NCI-H2171 (cell line): ENCODE measurements around the gene NEIL1.
A peak's percentile ranks its signal among the peaks of the same experiment; 100 is the strongest.
"Not testable (repeated sequence)": the region's sequence is repeated elsewhere in the genome, so short reads cannot be mapped to it uniquely, and the experiment has no call there.

Experiments used
- DNase-seq: peaks from one replicate; lab custom pipeline; 2025; lab: John Stamatoyannopoulos, UW

Gene NEIL1

GRCh38 chr15:75333654-75334419, 13.0 kb upstream of the NEIL1 start:
- not testable (repeated sequence) for DNase-seq

- no peak for DNase-seq
Observed at GRCh38 chr15:75335313-75335704, 11.5 kb upstream of the NEIL1 start.

- DNase-seq, result peak; percentile 97
Observed at GRCh38 chr15:75335705-75336355, 11.0 kb upstream of the NEIL1 start, which contains the start of gene COMMD4. COMMD4 (plus strand) TSS chr15:75336063; CDS start chr15:75336090, 27 bp downstream.

GRCh38 chr15:75338661-75339240, 8.1 kb upstream of the NEIL1 start:
- DNase-seq, result no peak

DNA sequence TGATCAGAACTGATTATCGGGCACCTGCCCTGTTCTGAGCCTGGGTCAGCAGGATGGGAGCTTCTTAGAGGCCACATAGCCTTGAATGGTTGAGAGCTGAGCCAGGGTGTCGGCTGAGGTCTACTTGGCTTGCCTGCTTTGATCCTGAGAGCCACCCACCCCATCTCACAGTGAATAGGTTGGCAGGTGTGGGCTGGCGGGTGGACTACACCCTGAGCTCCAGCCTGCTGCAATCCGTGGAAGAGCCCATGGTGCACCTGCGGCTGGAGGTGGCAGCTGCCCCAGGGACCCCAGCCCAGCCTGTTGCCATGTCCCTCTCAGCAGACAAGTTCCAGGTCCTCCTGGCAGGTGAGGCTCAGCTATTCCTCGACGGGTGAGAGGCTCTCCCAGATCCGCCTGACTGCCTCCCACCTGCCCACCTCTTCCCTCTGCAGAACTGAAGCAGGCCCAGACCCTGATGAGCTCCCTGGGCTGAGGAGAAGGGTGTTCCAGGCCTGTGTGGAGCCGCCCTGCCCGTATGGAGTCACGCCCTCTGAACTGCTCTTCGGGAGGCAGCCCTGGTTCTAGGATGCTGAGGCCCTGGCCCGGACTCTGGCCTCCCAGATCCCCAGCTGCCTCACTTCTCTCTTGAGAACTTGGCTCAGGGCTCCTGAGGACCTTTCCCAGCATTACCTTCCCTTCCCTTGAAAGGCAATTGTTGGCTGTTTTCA, 7.2 kb upstream of the NEIL1 start:
- DNase-seq, result no peak

DNA sequence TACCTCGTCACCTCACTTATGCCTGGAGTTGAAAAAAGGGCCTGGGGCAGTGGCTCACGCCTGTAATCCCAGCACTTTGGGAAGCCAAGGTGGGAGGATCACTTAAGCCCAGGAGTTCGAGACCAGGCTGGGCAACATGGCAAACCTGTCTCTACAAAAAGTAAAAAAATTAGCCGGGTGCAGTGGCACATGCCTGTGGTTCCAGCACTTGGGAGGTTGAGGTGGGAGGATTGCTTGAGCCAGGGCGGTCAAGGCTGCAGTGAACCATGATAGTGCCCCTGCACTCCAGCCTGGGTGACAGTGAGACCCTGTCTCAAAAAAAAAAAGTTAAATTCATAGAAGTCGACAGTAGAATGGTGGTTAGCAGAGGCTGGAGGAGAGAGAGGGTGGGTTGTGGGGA, 4.6 kb upstream of the NEIL1 start:
- no peak for DNase-seq

GRCh38 chr15:75343953-75344352, 2.9 kb upstream of the NEIL1 start:
- DNase-seq, result not testable (repeated sequence)

- peak; percentile 59 for DNase-seq
Observed at GRCh38 chr15:75347222-75348033, 589 bp downstream of the NEIL1 start.

DNA sequence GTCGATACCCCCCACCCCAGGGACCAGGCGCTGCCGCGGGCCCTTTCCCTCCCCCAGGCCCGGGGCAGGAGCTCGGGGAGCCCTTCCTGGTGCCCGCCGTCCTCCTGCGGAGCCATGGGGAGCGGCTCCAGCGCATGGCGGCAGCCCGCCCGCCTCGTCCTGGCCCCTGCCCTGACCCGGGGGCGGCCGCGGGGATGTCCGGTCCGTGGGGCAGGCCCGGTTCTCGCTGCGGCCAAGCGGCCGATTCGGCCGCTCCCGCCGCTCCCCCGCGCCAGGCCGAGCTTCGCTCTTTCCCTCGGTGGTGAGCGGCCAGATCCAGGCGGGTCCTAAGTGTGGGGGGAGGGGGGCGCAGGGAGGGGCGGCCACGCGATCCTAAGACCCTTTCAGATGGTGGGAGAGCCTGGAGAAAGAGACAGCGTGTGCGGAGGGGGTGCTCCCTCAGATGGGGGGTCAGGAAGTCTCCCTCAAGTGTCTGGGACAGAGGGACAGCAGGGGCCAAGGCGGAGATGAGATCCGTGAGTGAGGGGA, 1.3 kb downstream of the NEIL1 start:
- DNase-seq, result no peak

DNA sequence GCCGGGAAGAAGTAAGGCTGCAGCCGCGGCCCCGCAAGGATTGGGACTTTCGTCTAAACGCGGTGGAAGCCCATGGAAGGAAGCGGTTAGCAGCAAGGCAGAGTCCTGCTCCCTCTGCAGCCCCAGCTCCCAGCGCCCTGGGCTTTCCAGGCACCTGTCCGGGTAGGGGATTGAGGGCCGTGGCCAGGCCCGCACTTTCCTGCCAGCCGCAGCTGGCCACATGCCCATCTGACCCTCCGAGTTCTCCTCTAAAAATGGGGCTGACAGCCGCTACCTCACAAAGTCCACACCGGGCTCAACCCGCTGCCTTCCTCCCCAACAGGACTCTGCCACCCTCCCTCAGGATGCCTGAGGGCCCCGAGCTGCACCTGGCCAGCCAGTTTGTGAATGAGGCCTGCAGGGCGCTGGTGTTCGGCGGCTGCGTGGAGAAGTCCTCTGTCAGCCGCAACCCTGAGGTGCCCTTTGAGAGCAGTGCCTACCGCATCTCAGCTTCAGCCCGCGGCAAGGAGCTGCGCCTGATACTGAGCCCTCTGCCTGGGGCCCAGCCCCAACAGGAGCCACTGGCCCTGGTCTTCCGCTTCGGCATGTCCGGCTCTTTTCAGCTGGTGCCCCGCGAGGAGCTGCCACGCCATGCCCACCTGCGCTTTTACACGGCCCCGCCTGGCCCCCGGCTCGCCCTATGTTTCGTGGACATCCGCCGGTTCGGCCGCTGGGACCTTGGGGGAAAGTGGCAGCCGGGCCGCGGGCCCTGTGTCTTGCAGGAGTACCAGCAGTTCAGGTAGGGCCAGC, 1.9 kb downstream of the NEIL1 start:
- DNase-seq, result no peak

DNA sequence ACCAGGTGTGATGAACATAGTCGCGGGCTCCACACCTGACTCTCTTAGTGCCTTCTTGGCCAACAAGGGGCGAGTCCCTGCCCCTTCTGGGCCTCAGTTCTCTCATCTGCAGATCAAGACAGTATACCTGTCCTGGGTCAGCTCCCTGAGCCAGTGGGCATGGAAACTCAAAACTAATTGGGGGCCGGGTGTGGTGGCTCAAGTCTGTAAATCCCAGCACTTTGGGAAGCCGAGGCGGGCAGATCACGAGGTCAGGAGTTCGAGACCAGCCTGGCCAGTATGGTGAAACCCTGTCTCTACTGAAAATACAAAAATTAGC, 2.5 kb downstream of the NEIL1 start:
- DNase-seq, result not testable (repeated sequence)

DNA sequence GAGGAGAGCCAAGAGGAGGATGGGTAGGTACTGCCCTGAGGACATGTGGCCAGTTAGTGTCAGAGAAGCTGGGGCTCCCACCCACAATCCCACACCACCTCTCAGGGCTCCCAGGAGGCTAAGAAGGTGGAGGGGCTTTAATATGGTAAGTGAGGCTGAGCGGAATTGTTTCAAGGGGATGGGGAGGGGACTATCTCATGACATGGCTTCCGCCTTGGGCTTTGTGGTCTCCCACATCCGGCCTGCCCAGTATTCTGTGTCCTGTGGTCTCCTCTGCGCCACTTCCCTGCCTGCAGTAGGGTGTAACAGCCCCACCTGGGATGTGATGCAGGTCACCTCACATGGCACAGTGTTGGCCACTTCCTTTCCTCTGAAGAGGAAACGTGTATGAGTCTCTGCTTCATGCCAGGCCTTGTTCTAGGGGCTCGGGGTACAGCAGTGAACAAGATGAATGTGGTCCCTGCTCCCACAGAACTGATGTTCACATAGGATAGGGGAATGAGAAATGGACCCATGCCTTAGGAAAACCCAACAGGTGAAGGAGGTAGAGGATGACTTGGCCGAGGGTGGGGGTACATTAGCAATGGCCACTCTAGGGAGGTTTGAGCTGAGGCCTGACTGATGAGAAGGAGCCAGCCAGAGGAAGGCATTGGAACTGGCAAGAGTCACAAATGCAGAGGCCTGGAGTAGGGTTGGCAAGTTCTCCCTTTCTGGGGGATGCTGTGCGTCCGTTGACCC, 3.2 kb downstream of the NEIL1 start:
- DNase-seq, result no peak

DNA sequence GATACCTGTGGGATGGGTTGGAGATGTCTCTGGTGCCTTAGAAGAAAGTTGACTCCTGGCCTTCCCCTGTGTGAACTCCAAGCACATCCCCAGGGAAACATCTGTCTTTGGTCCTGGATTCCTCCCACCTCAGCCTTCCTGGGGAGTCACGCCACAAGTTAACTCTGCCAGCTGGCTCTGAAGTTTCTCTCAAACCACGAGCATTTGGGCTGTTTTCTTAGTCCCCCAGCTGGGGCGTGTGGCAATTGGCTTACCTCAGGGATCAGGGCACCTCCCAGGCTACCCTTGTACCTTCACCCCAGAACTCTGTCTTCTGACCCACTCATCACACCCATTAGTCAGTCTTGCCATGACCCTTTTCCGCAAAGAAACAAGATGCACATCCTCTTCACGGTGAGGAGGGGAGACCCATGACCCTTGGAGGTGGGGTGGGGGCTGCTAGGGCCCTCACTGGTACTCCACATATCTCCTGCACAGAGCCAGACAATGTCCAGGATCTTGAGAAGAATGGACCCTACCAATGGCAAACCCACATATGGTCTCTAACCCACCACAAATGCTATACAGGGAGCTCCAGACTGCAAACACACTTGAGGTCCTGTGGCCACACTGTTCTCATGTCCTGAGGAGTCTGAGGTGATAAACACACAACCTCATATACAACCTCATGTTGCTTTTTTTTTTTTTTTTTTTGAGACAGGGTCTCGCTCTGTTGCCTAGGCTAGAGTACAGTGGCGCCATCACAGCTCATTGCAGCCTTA, 3.9 kb downstream of the NEIL1 start:
- DNase-seq, result no peak

GRCh38 chr15:75352186-75353080, 5.6 kb downstream of the NEIL1 start:
- DNase-seq, result no peak

GRCh38 chr15:75353604-75354003, 6.8 kb downstream of the NEIL1 start:
- no peak for DNase-seq

DNA sequence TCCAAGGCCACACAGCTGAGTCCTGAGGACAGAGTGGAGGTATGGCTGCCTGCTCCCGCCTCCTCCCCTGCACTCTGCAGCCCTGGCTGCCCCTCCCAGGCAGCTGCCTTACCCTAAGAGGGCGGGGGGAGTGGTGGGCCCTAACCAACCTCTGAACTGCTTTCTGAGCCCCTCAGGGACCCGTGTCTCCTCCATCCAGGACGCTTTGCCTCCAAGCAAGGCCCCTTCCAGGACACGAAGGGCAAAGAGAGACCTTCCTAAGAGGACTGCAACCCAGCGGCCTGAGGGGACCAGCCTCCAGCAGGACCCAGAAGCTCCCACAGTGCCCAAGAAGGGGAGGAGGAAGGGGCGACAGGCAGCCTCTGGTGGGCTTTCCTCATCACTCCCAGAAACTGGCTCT, 7.6 kb downstream of the NEIL1 start:
- DNase-seq, result no peak

DNA sequence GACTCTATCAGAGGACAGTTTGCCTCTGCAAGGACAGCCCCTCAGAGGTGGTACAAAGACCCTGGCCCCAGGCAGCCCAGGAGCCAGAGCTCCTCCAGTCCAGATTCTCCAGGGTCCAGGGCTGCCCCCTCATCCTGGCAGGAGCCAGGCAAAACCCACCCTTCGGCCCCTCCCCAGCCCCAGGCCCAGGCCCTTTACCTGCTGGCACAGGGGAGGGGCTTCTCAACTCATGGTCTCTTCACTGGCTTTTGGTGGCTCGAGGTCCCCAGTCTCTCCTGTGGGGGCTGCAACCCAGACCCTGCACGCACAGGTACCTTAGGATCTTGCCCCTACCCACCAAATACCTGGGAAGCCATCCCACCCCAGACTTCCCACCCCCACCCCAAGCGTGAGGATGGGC, 8.5 kb downstream of the NEIL1 start:
- DNase-seq, result no peak

DNA sequence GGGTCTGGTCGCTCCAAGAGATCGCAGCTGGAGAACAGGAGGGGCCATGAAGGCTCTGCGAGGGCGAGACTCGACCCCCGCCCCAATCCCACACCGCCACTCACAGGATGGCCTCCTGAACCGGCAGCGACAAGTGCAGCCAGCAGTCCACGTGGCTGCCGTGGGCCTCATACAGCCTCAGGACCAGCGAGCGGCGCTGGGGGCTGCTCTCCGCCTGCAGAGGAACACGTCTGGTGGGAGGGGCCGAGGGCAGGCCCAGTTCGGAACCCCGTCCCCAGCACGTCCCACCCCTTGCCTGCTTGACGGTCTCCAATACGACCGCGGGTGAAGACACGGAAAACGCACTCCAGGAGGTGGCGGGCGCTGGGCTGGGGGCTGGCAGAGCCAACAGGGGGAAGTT, 9.2 kb downstream of the NEIL1 start:
- no peak for DNase-seq
